ENCODE measurements around the gene ALG11. TPM values are rescaled to one million over a fixed set of nuclear protein-coding genes. Genes with fewer than 3 reads are reported as not detected.
A peak's percentile ranks its signal among the peaks of the same experiment; 100 is the strongest.

The ALG11 gene
- total RNA-seq, 1 experiment from 2014 or later, result 7.3 TPM

- TF ChIP-seq CTCF (conservative IDR thresholded peaks at IDR 0.05; ENCODE audit: low read depth, low read length) (peak; percentile 64), EZH2phosphoT487 (IDR thresholded peaks at IDR 0.05; ENCODE audit: borderline replicate concordance, low read length) (no peak)
- Histone ChIP-seq H3K4me2 (ENCODE audit: low read length) (no peak overlapping the region), H3K9me2 (replicated peaks; ENCODE audit: low read length) (no peaks in the 10 kb centered on the region), H2AFZ (ENCODE audit: low read length) (no peak overlapping the region), H4K20me1 (ENCODE audit: low read length) (no peaks in the 10 kb centered on the region), H3K9ac (ENCODE audit: low read length) (no peak overlapping the region), H3K9me3 (ENCODE audit: low read length) (no peaks in the 10 kb centered on the region), H3K27ac (ENCODE audit: low read length) (no peak overlapping the region), H3F3A (ENCODE audit: low read length, unreplicated experiment) (no peaks in the 10 kb centered on the region), H3K4me3 (ENCODE audit: low read length) (no peak overlapping the region), H3K4me1 (ENCODE audit: insufficient read depth, low read length) (peaks cover 16% of the 10 kb centered on the region), H3K36me3 (ENCODE audit: low read depth, low read length) (no peaks in the 10 kb centered on the region), H3K79me2 (ENCODE audit: low read length) (no peaks in the 10 kb centered on the region), H3K27me3 (ENCODE audit: low read length) (no peaks in the 10 kb centered on the region)
- ChIA-PET POLR2A (ENCODE audit: unreplicated experiment) (no interaction called here), CTCF (no interaction called here)
- no TSS peak for BruUV-seq (replicated peaks)
- ATAC-seq (peak; percentile 59), DNase-seq (peak; percentile 50)
- intact Hi-C loops (cut with micrococcal nuclease), result loop anchor here (1.0 kb wide), 2 partner anchors 126 to 200 kb away; no protein-coding TSS in a partner anchor
These were observed 11.0 kb upstream of the ALG11 start for GRCh38 chr13:52001120-52001731.

- ATAC-seq (no peak), DNase-seq (no peak)
- Histone ChIP-seq H3K4me3 (ENCODE audit: low read length) (no peak overlapping the region), H3K9me2 (replicated peaks; ENCODE audit: low read length) (no peaks in the 10 kb centered on the region), H3K4me1 (ENCODE audit: insufficient read depth, low read length) (peaks cover 16% of the 10 kb centered on the region), H2AFZ (ENCODE audit: low read length) (no peak overlapping the region), H3F3A (ENCODE audit: low read length, unreplicated experiment) (no peaks in the 10 kb centered on the region), H3K36me3 (ENCODE audit: low read depth, low read length) (no peaks in the 10 kb centered on the region), H3K4me2 (ENCODE audit: low read length) (no peak overlapping the region), H3K79me2 (ENCODE audit: low read length) (no peaks in the 10 kb centered on the region), H3K9ac (ENCODE audit: low read length) (no peak overlapping the region), H3K9me3 (ENCODE audit: low read length) (no peaks in the 10 kb centered on the region), H3K27me3 (ENCODE audit: low read length) (no peaks in the 10 kb centered on the region), H3K27ac (ENCODE audit: low read length) (no peak overlapping the region), H4K20me1 (ENCODE audit: low read length) (no peaks in the 10 kb centered on the region)
- CTCF ChIA-PET, result interaction anchor here (0.6 kb wide), 1 partner anchor 47 kb away, joined by 3 read pairs; no protein-coding TSS in a partner anchor
- TF ChIP-seq EZH2 (IDR thresholded peaks at IDR 0.05; ENCODE audit: low read length, unreplicated experiment), result no peak
- no peak for TF ChIP-seq CTCF (conservative IDR thresholded peaks at IDR 0.05; ENCODE audit: low read depth, low read length)
- TF ChIP-seq EZH2phosphoT487 (IDR thresholded peaks at IDR 0.05; ENCODE audit: borderline replicate concordance, low read length), result no peak
- no TSS peak for BruUV-seq (replicated peaks)
- POLR2A ChIA-PET (ENCODE audit: unreplicated experiment), result no interaction called here
- intact Hi-C loops (cut with micrococcal nuclease), result no loop called here
These were observed 9.8 kb upstream of the ALG11 start for GRCh38 chr13:52002361-52002760.

GRCh38 chr13:52003541-52003940, 8.7 kb upstream of the ALG11 start:
- H3K4me3 ChIP-seq (ENCODE audit: low read length), result no peak overlapping the region
- H3K9me2 ChIP-seq (replicated peaks; ENCODE audit: low read length), result no peaks in the 10 kb centered on the region
- H3F3A ChIP-seq (ENCODE audit: low read length, unreplicated experiment), result no peaks in the 10 kb centered on the region
- no peak for TF ChIP-seq CTCF (conservative IDR thresholded peaks at IDR 0.05; ENCODE audit: low read depth, low read length)
- TF ChIP-seq EZH2phosphoT487 (IDR thresholded peaks at IDR 0.05; ENCODE audit: borderline replicate concordance, low read length), result no peak
- no peak for TF ChIP-seq EZH2 (IDR thresholded peaks at IDR 0.05; ENCODE audit: low read length, unreplicated experiment)
- no peak overlapping the region for H3K27ac ChIP-seq (ENCODE audit: low read length)
- no peaks in the 10 kb centered on the region for H3K79me2 ChIP-seq (ENCODE audit: low read length)
- ChIA-PET CTCF (interaction anchor here (0.6 kb wide), 1 partner anchor 464 kb away, joined by 3 read pairs; no protein-coding TSS in a partner anchor), POLR2A (ENCODE audit: unreplicated experiment) (no interaction called here)
- DNase-seq, result no peak
- H4K20me1 ChIP-seq (ENCODE audit: low read length), result no peaks in the 10 kb centered on the region
- H3K4me2 ChIP-seq (ENCODE audit: low read length), result no peak overlapping the region
- no peak for ATAC-seq
- peaks cover 14% of the 10 kb centered on the region for H3K4me1 ChIP-seq (ENCODE audit: insufficient read depth, low read length)
- no peak overlapping the region for H2AFZ ChIP-seq (ENCODE audit: low read length)
- intact Hi-C loops (cut with micrococcal nuclease), result no loop called here
- no TSS peak for BruUV-seq (replicated peaks)
- H3K36me3 ChIP-seq (ENCODE audit: low read depth, low read length), result no peaks in the 10 kb centered on the region
- no peaks in the 10 kb centered on the region for H3K9me3 ChIP-seq (ENCODE audit: low read length)
- H3K27me3 ChIP-seq (ENCODE audit: low read length), result no peaks in the 10 kb centered on the region
- H3K9ac ChIP-seq (ENCODE audit: low read length), result no peak overlapping the region

Measured in PC-3 (cell line).